MCF 10A (cell line): ENCODE data around the gene SERPINB8. TPM values are rescaled to one million over a fixed set of nuclear protein-coding genes. Genes with fewer than 3 reads are reported as not detected.

Experiments used
- BruUV-seq: library from RNA; stranded (reverse); fragments of 400-500 nt; replicated peaks from 2 replicates; lab custom pipeline; 2021; lab: Mats Ljungman, UMichigan
- CTCF ChIA-PET: fragments of 300-600 bp; sonication (Branson Sonifier 250); formaldehyde crosslinking; extraction: SDS; loops from one replicate; lab custom pipeline; 2021; ENCODE audit warnings: antibody characterized with exemption, inconsistent platforms; lab: Yijun Ruan, JAX
- POLR2A ChIA-PET: fragments of 300-600, 350-650 bp; sonication (Branson Sonifier 250); formaldehyde crosslinking; extraction: SDS; loops from one replicate; lab custom pipeline; 2020; ENCODE audit warnings: antibody characterized with exemption, inconsistent platforms; lab: Yijun Ruan, JAX
- DNase-seq: peaks from one replicate; pipeline ENCODE4 v3.0.0-alpha.2; 2018; ENCODE audit not compliant: unreplicated experiment
- H3K27ac Mint-ChIP-seq: one replicate; pipeline ENCODE4 v1.8.0; 2022; ENCODE audit warnings: mild to moderate bottlenecking, low read depth, mixed read lengths; ENCODE audit not compliant: unreplicated experiment
- H3K27me3 Mint-ChIP-seq: one replicate; pipeline ENCODE4 v1.8.0; 2022; ENCODE audit warnings: mixed read lengths; ENCODE audit not compliant: insufficient read depth, unreplicated experiment
- H3K36me3 Mint-ChIP-seq: one replicate; pipeline ENCODE4 v1.8.0; 2022; ENCODE audit warnings: mild to moderate bottlenecking, moderate library complexity, mixed read lengths; ENCODE audit not compliant: insufficient read depth, unreplicated experiment
- H3K4me1 Mint-ChIP-seq: one replicate; pipeline ENCODE4 v1.8.0; 2022; ENCODE audit warnings: mixed read lengths; ENCODE audit not compliant: insufficient read depth, unreplicated experiment
- H3K4me3 Mint-ChIP-seq: one replicate; pipeline ENCODE4 v1.8.0; 2022; ENCODE audit warnings: mild to moderate bottlenecking, moderate library complexity, mixed read lengths; ENCODE audit not compliant: unreplicated experiment
- H3K9me3 Mint-ChIP-seq: one replicate; pipeline ENCODE4 v1.8.0; 2022; ENCODE audit warnings: mixed read lengths; ENCODE audit not compliant: unreplicated experiment
- intact Hi-C: fragments of 100-400 bp; cut with micrococcal nuclease; formaldehyde crosslinking; loops from 2 replicates; pipeline ENCODE4 v1.14.1; 2022
- total RNA-seq: library from RNA; stranded (reverse); gene quantifications from 2 replicates; pipeline ENCODE4 v1.2.3, GENCODE V29; 2022
- TF ChIP-seq, protein P1 (sequence below): fragments of 200-600 bp; IDR thresholded peaks from one replicate; pipeline ENCODE4 v1.8.0; 2022; ENCODE audit warnings: antibody characterized with exemption, mild to moderate bottlenecking; ENCODE audit not compliant: unreplicated experiment

Gene SERPINB8
- total RNA-seq, 1 experiment from 2014 or later = 58.0 TPM

- H3K9me3 Mint-ChIP-seq = peaks cover 2% of the 10 kb centered on the region
- CTCF ChIA-PET = interaction anchor here (0.6 kb wide), 1 partner anchor 1075 kb away, joined by 3 read pairs; no protein-coding TSS in a partner anchor
- H3K27me3 Mint-ChIP-seq = no peaks in the 10 kb centered on the region
- no TSS peak for BruUV-seq
- peaks cover 5% of the 10 kb centered on the region for H3K4me1 Mint-ChIP-seq
- no peaks in the 10 kb centered on the region for H3K36me3 Mint-ChIP-seq
- intact Hi-C loops = no loop called here
- no peak within 1 kb of the TSS for H3K27ac Mint-ChIP-seq
- TF ChIP-seq, protein P1, sequence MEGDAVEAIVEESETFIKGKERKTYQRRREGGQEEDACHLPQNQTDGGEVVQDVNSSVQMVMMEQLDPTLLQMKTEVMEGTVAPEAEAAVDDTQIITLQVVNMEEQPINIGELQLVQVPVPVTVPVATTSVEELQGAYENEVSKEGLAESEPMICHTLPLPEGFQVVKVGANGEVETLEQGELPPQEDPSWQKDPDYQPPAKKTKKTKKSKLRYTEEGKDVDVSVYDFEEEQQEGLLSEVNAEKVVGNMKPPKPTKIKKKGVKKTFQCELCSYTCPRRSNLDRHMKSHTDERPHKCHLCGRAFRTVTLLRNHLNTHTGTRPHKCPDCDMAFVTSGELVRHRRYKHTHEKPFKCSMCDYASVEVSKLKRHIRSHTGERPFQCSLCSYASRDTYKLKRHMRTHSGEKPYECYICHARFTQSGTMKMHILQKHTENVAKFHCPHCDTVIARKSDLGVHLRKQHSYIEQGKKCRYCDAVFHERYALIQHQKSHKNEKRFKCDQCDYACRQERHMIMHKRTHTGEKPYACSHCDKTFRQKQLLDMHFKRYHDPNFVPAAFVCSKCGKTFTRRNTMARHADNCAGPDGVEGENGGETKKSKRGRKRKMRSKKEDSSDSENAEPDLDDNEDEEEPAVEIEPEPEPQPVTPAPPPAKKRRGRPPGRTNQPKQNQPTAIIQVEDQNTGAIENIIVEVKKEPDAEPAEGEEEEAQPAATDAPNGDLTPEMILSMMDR = no peak
- no peak for DNase-seq
- no peak within 1 kb of the TSS for H3K4me3 Mint-ChIP-seq
- POLR2A ChIA-PET = no interaction called here
Measured at GRCh38 chr18:63949068-63949737, 20.7 kb upstream of the SERPINB8 start, which contains the start of gene HMSD. Gene HMSD (plus strand): TSS chr18:63949301. CDS start chr18:63953456, 4,155 bp downstream.

- Mint-ChIP-seq H3K4me1 (peaks cover 5% of the 10 kb centered on the region), H3K27ac (no peak overlapping the region), H3K9me3 (no peaks in the 10 kb centered on the region), H3K36me3 (no peaks in the 10 kb centered on the region), H3K27me3 (no peaks in the 10 kb centered on the region), H3K4me3 (no peak overlapping the region)
- ChIA-PET POLR2A (interaction anchor here (0.6 to 0.8 kb wide), 2 partner anchors 9 to 26 kb away, joined by 3 read pairs; no protein-coding TSS in a partner anchor), CTCF (no interaction called here)
- TF ChIP-seq, protein P1 = peak; percentile 15
- BruUV-seq = no TSS peak
- DNase-seq = peak; percentile 27
- intact Hi-C loops = no loop called here
Measured at GRCh38 chr18:63951302-63951705, 18.6 kb upstream of the SERPINB8 start.

- no peaks in the 10 kb centered on the region for H3K9me3 Mint-ChIP-seq
- H3K4me3 Mint-ChIP-seq = no peak overlapping the region
- no TSS peak for BruUV-seq
- intact Hi-C loops = no loop called here
- no peaks in the 10 kb centered on the region for H3K36me3 Mint-ChIP-seq
- H3K27me3 Mint-ChIP-seq = no peaks in the 10 kb centered on the region
- no peak overlapping the region for H3K27ac Mint-ChIP-seq
- POLR2A ChIA-PET = interaction anchor here (0.6 to 1.1 kb wide), 3 partner anchors 18 to 83 kb away, joined by 3 to 5 read pairs (median 5); no protein-coding TSS in a partner anchor
- no peak for DNase-seq
- H3K4me1 Mint-ChIP-seq = peaks cover 5% of the 10 kb centered on the region
- CTCF ChIA-PET = interaction anchor here (0.9 to 3.2 kb wide), 6 partner anchors 9 to 444 kb away, joined by 3 to 25 read pairs (median 5); no protein-coding TSS in a partner anchor
- TF ChIP-seq, protein P1 = no peak
Measured at GRCh38 chr18:63953811-63954210, 16.1 kb upstream of the SERPINB8 start.

DNA sequence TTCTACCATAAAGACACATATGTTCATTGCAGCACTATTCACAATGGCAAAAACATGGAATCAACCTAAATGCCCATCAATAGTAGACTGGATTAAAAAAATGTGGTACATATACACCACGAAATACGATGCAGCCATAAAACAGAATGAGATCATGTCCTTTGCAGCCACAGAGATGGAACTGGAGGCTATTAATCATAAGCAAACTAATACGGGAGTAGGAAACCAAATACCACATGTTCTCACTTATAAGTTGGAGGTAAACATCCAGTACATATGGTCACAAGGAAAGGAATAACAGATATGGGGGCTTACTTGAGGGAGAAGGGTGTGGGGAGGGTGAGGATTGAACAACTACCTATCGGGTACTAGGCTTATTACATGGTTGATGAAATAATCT lies 13.1 kb upstream of the SERPINB8 start:
- POLR2A ChIA-PET = no interaction called here
- no peaks in the 10 kb centered on the region for H3K36me3 Mint-ChIP-seq
- H3K27ac Mint-ChIP-seq = no peak overlapping the region
- TF ChIP-seq, protein P1 = no peak
- H3K4me1 Mint-ChIP-seq = no peaks in the 10 kb centered on the region
- H3K9me3 Mint-ChIP-seq = no peaks in the 10 kb centered on the region
- H3K4me3 Mint-ChIP-seq = no peak overlapping the region
- CTCF ChIA-PET = no interaction called here
- no peak for DNase-seq
- H3K27me3 Mint-ChIP-seq = no peaks in the 10 kb centered on the region
- intact Hi-C loops = no loop called here
- no TSS peak for BruUV-seq
